Activated CD8-positive, alpha-beta memory T cell treated with anti-CD3 and anti-CD28 coated beads for 4 hours (primary cell): ENCODE results near the gene SLC35E2B.
"Not testable (repeated sequence)": the region's sequence is repeated elsewhere in the genome, so short reads cannot be mapped to it uniquely, and the experiment has no call there.

Source experiments
- DNase-seq, 2 donors: peaks; one replicate each; pipeline ENCODE4 v3.0.0-alpha.2; 2020; ENCODE audit warnings: low read depth in 2 of 2

Gene SLC35E2B

GRCh38 chr1:1639368-1639767, 53.2 kb downstream of the SLC35E2B start:
- DNase-seq, result not testable (repeated sequence)

GRCh38 chr1:1638528-1638927, 54.1 kb downstream of the SLC35E2B start:
- DNase-seq, result not testable (repeated sequence)

- not testable (repeated sequence) for DNase-seq
These were observed 55.1 kb downstream of the SLC35E2B start for GRCh38 chr1:1637479-1637875.

- DNase-seq, result not testable (repeated sequence)
These were observed 55.7 kb downstream of the SLC35E2B start for GRCh38 chr1:1636621-1637478.

GRCh38 chr1:1634613-1635012, 58.0 kb downstream of the SLC35E2B start:
- not testable (repeated sequence) for DNase-seq

DNA sequence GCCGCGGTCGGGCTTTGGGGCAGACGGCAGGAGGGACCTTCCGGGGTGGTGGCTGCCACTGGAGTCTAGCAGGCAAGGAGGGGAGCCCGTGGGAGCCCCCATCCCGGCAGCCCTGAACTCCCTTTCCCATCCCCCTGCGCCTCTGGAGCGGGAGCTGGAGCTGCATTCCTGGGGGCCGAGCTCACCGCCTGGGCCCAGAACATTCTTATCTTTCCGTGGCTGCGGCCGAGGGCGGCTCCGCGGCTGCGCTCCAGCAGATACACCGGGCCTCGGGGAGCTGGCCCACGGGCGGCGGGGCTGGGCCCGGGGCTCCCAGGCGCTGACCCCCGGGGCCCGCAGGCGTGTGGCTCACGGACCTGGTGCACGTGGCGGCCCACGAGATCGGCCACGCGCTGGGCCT, 59.2 kb downstream of the SLC35E2B start:
- DNase-seq, result not testable (repeated sequence)

- no peak for DNase-seq
These were observed 60.7 kb downstream of the SLC35E2B start, which contains the start of gene MMP23B for GRCh38 chr1:1631782-1632420. Gene MMP23B (plus strand): TSS chr1:1632173. CDS start chr1:1632219, 46 bp downstream.

GRCh38 chr1:1630965-1631781, 61.4 kb downstream of the SLC35E2B start:
- no peak for DNase-seq

DNA sequence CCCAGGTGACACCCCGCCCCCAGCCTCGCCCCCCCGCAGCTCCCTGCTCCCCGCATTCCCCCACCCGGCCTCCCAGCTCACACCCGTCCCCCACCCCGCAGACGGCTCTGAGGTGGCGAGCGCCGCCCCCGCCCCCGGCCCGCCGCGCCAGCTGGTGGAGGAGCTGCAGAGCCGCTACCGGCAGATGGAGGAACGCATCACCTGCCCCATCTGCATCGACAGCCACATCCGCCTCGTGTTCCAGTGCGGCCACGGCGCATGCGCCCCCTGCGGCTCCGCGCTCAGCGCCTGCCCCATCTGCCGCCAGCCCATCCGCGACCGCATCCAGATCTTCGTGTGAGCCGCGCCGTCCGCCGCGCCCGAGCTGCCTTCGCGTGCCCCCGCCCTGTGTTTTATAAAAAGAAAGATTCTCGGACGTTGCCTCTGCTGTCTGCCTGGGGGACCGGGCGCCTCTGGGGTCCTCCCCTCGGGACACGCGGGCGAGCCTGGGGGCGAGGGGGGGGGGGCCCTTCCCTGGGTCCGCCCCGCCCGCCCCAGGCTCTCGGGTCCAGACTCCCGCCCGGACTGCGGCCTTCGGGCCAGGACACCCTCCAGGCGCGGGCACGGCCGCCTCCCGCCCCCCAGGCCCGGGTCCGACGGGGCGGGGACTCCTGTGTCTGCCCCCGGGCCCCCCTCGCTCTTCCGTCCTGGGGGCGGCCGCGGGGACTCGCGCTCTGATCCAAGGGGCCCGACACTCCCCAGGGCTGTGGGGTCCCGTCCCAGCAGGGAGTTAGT, 62.2 kb downstream of the SLC35E2B start:
- peak; percentile 87 to 92 for DNase-seq

DNA sequence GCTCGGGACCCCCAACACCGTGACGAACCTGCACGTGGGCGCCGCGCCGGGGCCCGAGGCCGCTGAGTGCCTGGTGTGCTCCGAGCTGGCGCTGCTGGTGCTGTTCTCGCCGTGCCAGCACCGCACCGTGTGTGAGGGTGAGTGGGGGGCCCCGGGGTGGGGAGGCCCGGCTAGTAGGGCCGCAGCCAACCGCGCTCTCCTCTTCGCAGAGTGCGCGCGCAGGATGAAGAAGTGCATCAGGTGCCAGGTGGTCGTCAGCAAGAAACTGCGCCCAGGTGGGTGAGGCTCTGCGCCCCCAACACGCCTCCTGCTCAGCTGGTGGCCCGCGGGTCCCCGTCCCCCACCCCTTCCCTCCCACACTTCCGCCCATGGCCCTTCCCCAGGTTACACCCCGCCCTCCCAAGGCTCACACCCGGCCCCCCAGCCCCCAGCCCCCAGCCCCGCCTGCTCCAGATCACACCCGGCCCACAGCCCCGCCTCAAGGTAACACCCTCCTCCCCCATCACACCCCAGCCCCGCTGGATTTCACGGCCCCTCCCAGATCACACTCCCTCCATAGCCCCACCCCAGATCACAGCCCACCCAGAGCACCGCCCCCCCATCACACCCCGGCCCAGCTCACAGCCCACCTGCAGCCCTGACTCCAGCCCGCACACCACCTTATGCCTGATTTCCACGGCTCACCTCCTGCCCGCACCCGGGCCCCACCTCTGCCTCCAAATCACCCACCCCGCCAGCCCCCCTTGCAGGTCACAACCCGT, 63.0 kb downstream of the SLC35E2B start:
- peak; percentile 74 to 75 for DNase-seq

- DNase-seq, result no peak
These were observed 63.7 kb downstream of the SLC35E2B start for GRCh38 chr1:1628754-1629429.

DNA sequence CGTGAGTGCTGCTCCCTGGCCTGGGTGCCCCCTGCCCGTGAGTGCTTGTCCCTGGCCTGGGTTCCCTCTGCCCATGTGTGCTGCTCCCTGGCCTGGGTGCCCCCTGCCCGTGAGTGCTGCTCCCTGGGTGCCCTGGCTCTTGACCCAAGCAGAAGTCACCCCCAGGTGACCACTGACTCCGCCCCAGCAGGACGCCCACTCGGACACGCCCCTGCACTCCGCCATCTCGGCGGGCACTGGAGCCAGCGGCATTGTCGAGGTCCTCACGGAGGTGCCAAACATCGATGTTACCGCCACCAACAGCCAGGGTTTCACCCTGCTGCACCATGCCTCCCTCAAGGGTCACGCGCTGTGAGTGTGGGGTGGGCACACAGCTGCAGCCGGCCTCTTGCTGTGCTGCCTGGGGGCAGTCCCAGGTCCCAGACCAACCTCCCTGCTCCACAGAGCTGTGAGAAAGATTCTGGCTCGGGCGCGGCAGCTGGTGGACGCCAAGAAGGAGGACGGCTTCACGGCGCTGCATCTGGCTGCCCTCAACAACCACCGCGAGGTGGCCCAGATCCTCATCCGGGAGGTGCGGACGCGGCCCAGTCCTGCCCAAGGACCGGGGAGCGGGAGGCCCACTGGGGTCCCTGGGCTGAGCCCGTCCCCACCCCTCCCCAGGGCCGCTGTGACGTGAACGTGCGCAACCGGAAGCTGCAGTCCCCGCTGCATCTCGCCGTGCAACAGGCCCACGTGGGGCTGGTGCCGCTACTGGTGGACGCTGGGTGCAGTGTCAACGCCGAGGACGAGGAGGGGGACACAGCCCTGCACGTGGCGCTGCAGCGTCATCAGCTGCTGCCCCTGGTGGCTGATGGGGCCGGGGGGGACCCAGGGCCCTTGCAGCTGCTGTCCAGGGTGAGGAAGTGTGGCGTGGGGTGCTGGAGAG, 64.5 kb downstream of the SLC35E2B start:
- no peak for DNase-seq

GRCh38 chr1:1627261-1627828, 65.2 kb downstream of the SLC35E2B start:
- no peak for DNase-seq

GRCh38 chr1:1626207-1627141, 66.1 kb downstream of the SLC35E2B start:
- no peak for DNase-seq

GRCh38 chr1:1625824-1626206, 66.8 kb downstream of the SLC35E2B start:
- no peak for DNase-seq

- DNase-seq, result no peak
These were observed 67.2 kb downstream of the SLC35E2B start for GRCh38 chr1:1625404-1625775.
